HCT116 (cell line): Measurements from ENCODE around the gene ACTN2. TPM values are rescaled to one million over a fixed set of nuclear protein-coding genes. Genes with fewer than 3 reads are reported as not detected.

Experiments
- ATAC-seq: fragments of 200-7000 bp; cut with Tn5 transposase; 2 replicates; pipeline ENCODE4 v1.9.1; 2020; ENCODE audit warnings: mild to moderate bottlenecking, moderate library complexity
- BruUV-seq: library from RNA; stranded (reverse); fragments of 400-500 nt; replicated peaks from 2 replicates; lab custom pipeline; 2021; lab: Mats Ljungman, UMichigan
- CTCF ChIA-PET: fragments of 300-600 bp; sonication (Branson Sonifier 250); formaldehyde crosslinking; loops from one replicate; lab custom pipeline; 2021; ENCODE audit warnings: antibody characterized with exemption; lab: Charles Lee
- POLR2A ChIA-PET: fragments of 300-600, 350-600 bp; sonication (Branson Sonifier 250); formaldehyde crosslinking; loops from one replicate; lab custom pipeline; 2021; ENCODE audit warnings: antibody characterized with exemption; lab: Charles Lee
- RAD21 ChIA-PET, 2 experiments: fragments of 300-600 bp; sonication (Branson Sonifier 250); formaldehyde crosslinking; loops; one replicate each; lab custom pipeline; 2023; ENCODE audit warnings: low total read pairs in 2 of 2; ENCODE audit not compliant: uncharacterized antibody in 2 of 2, unreplicated experiment in 2 of 2, low non-redundant PET in 1 of 2; lab: Charles Lee
- DNase-seq: peaks from one replicate; pipeline ENCODE4 v3.0.0-alpha.2; 2010; ENCODE audit warnings: low read depth, low spot score
- H2AFZ ChIP-seq: fragments of 200-600 bp; shearing (Covaris generic), sonication (generic); 2 replicates; pipeline ENCODE4 v1.6.1; 2017; ENCODE audit warnings: low read depth, mixed run types, mixed read lengths, antibody characterized with exemption, low read length; ENCODE audit not compliant: poor library complexity, severe bottlenecking
- H3K27ac ChIP-seq: 2 replicates; pipeline ENCODE4 v1.5.1; 2012; ENCODE audit warnings: low read depth, low read length
- H3K27me3 ChIP-seq: fragments of 200-600 bp; sonication (generic); 2 replicates; pipeline ENCODE4 v1.6.1; 2016; ENCODE audit warnings: mixed run types, low read length, mixed read lengths; ENCODE audit not compliant: insufficient read depth
- H3K36me3 ChIP-seq, 2 experiments: fragments of 200-500 bp in 1 of 2; fragments of 200-600 bp in 1 of 2; sonication (Bioruptor generic) in 1 of 2; sonication (generic) in 1 of 2; 2 replicates each; pipeline versions ENCODE4 v1.5.1 to v1.6.1; 2014 to 2016; ENCODE audit warnings: low read length in 2 of 2, inconsistent platforms in 1 of 2, mixed read lengths in 1 of 2, mixed run types in 1 of 2; ENCODE audit not compliant: insufficient read depth in 2 of 2, control insufficient read depth in 1 of 2
- H3K4me1 ChIP-seq, 2 experiments: fragments of 200-600 bp in 1 of 2; sonication (generic) in 1 of 2; 2 replicates each; pipeline versions ENCODE4 v1.5.1 to v1.6.1; 2012 to 2017; ENCODE audit warnings: low read length in 2 of 2, inconsistent platforms in 1 of 2, mild to moderate bottlenecking in 1 of 2, mixed read lengths in 1 of 2, mixed run types in 1 of 2, moderate library complexity in 1 of 2; ENCODE audit not compliant: insufficient read depth in 2 of 2, control insufficient read depth in 1 of 2
- H3K4me2 ChIP-seq: fragments of 200-600 bp; sonication (generic); 2 replicates; pipeline ENCODE4 v1.6.1; 2017; ENCODE audit warnings: mixed run types, low read length, mixed read lengths
- H3K4me3 ChIP-seq, 2 experiments: fragments of 200-600 bp in 1 of 2; sonication (generic) in 1 of 2; replicated peaks in 1 of 2; 2 replicates each; pipeline ENCODE4 v1.5.1; 2011 to 2016; ENCODE audit warnings: low read length in 2 of 2, control low read depth in 1 of 2, low read depth in 1 of 2, mild to moderate bottlenecking in 1 of 2, mixed read lengths in 1 of 2, mixed run types in 1 of 2
- H3K79me2 ChIP-seq: fragments of 200-600 bp; sonication (generic); 2 replicates; pipeline ENCODE4 v1.6.1; 2017; ENCODE audit warnings: mild to moderate bottlenecking, mixed run types, low read length, moderate library complexity, mixed read lengths; ENCODE audit not compliant: insufficient read depth
- H3K9ac ChIP-seq: fragments of 200-600 bp; sonication (generic); 2 replicates; pipeline ENCODE4 v1.6.1; 2016; ENCODE audit warnings: low read length, mixed read lengths
- H3K9me2 ChIP-seq: fragments of 200-600 bp; sonication (generic), shearing (Covaris generic); 2 replicates; pipeline ENCODE4 v1.6.1; 2017; ENCODE audit warnings: mixed run types, mild to moderate bottlenecking, moderate library complexity; ENCODE audit not compliant: insufficient read depth
- H3K9me3 ChIP-seq, 2 experiments: fragments of 200-500 bp in 1 of 2; fragments of 200-600 bp in 1 of 2; sonication (Bioruptor generic) in 1 of 2; sonication (generic) in 1 of 2; 2 replicates each; pipeline ENCODE4 v1.6.1; 2014 to 2017; ENCODE audit warnings: low read length in 2 of 2, mixed read lengths in 2 of 2, inconsistent platforms in 1 of 2, low read depth in 1 of 2, mild to moderate bottlenecking in 1 of 2, mixed run types in 1 of 2, moderate library complexity in 1 of 2; ENCODE audit not compliant: control insufficient read depth in 1 of 2, insufficient read depth in 1 of 2
- H4K20me1 ChIP-seq: fragments of 200-600 bp; sonication (generic), shearing (Covaris generic); 2 replicates; pipeline ENCODE4 v1.6.1; 2017; ENCODE audit warnings: mixed run types, mild to moderate bottlenecking, moderate library complexity; ENCODE audit not compliant: insufficient read depth
- CBX3 ChIP-seq: IDR thresholded peaks from 2 replicates; pipeline ENCODE4 v1.6.1; 2012; ENCODE audit warnings: low read depth
- CEBPB ChIP-seq: IDR thresholded peaks from 2 replicates; pipeline ENCODE4 v1.6.1; 2012; ENCODE audit warnings: low read depth
- ELF1 ChIP-seq: IDR thresholded peaks from 2 replicates; pipeline ENCODE4 v1.6.1; 2012; ENCODE audit warnings: low read depth, borderline replicate concordance
- EZH2 ChIP-seq: fragments of 200-600 bp; sonication (generic); IDR thresholded peaks from 2 replicates; pipeline ENCODE4 v1.6.1; 2017; ENCODE audit warnings: antibody characterized with exemption, mixed run types
- EZH2phosphoT487 ChIP-seq: fragments of 200-600 bp; IDR thresholded peaks from 2 replicates; pipeline ENCODE4 v1.6.1; 2018; ENCODE audit warnings: antibody characterized with exemption, borderline replicate concordance
- FOSL1 ChIP-seq: IDR thresholded peaks from 2 replicates; pipeline ENCODE4 v1.6.1; 2012; ENCODE audit warnings: low read depth
- POLR2AphosphoS5 ChIP-seq: IDR thresholded peaks from 2 replicates; pipeline ENCODE4 v1.6.1; 2011; ENCODE audit warnings: mild to moderate bottlenecking, low read depth, low read length, moderate library complexity
- RAD21 ChIP-seq: IDR thresholded peaks from 2 replicates; pipeline ENCODE4 v1.6.1; 2012; ENCODE audit warnings: low read depth, mild to moderate bottlenecking
- YY1 ChIP-seq: IDR thresholded peaks from 2 replicates; pipeline ENCODE4 v1.6.1; 2011; ENCODE audit warnings: low read length, low read depth, moderate library complexity, mild to moderate bottlenecking; ENCODE audit not compliant: insufficient replicate concordance; ENCODE audit errors: extremely low read depth
- ZFX ChIP-seq: fragments of 450-650 bp; IDR thresholded peaks from 2 replicates; pipeline ENCODE4 v1.6.1; 2017
- ZNF274 ChIP-seq: fragments of 200-500 bp; sonication (Bioruptor generic); IDR thresholded peaks from 2 replicates; pipeline ENCODE4 v1.6.1; 2014; ENCODE audit warnings: mild to moderate bottlenecking, low read depth, low read length, inconsistent platforms
- intact Hi-C: fragments of 100-400 bp; cut with micrococcal nuclease; formaldehyde crosslinking; loops from 2 replicates; pipeline ENCODE4 v1.10.0; 2022
- total RNA-seq: library from RNA; stranded (reverse); gene quantifications from one replicate; pipeline ENCODE4 v1.2.1, GENCODE V29; 2021; ENCODE audit not compliant: unreplicated experiment
- TF ChIP-seq, protein P1 (sequence below): IDR thresholded peaks from 2 replicates; pipeline ENCODE4 v1.6.1; 2012
- TF ChIP-seq, protein P2 (sequence below): IDR thresholded peaks from 2 replicates; pipeline ENCODE4 v1.6.1; 2011; ENCODE audit warnings: mild to moderate bottlenecking, low read length, moderate library complexity; ENCODE audit not compliant: insufficient replicate concordance; ENCODE audit errors: extremely low read depth
- TF ChIP-seq, protein P3 (sequence below), 3 experiments: fragments of 200-600 bp in 1 of 3; sonication (generic) in 1 of 3; IDR thresholded peaks in 2 of 3; conservative IDR thresholded peaks in 1 of 3; 2 replicates each; pipeline ENCODE4 v1.5.1; 2012 to 2017; ENCODE audit warnings: low read depth in 2 of 3, low read length in 2 of 3, antibody characterized with exemption in 1 of 3, borderline replicate concordance in 1 of 3, control low read depth in 1 of 3, mild to moderate bottlenecking in 1 of 3, mixed read lengths in 1 of 3, mixed run types in 1 of 3, moderate library complexity in 1 of 3; ENCODE audit not compliant: insufficient read depth in 1 of 3

The ACTN2 gene
- total RNA-seq, 1 experiment from 2014 or later: 0.20 TPM

DNA sequence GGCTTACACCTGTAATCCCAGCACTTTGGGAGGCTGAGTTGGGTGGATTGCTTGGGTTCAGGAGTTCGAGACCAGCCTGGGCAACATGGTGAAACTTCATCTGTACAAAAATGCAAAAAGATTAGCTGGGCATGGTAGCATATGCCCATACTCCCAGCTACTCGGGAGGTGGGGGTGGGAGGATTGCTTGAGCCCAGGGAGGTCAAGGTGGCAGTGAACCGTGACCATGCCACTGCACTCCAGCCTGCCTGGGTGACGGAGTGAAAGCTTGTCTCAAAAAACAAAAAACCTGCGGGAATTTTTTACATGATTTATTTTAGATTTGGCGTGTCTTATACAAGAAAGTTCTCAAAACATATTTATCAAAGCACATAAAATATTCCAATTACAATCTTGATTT lies 81.0 kb downstream of the ACTN2 start:
- POLR2A ChIA-PET: no interaction called here
- no peaks in the 10 kb centered on the region for H3K27me3 ChIP-seq
- no peak overlapping the region for H2AFZ ChIP-seq
- DNase-seq (no peak), ATAC-seq (no peak)
- CTCF ChIA-PET: interaction anchor here (2.2 kb wide), 1 partner anchor 8 kb away, joined by 10 read pairs; no protein-coding TSS in a partner anchor
- no peaks in the 10 kb centered on the region for H3K36me3 ChIP-seq
- intact Hi-C loops: no loop called here
- TF ChIP-seq ZFX: no peak
- TF ChIP-seq FOSL1: no peak
- TF ChIP-seq RAD21: no peak
- TF ChIP-seq ELF1: no peak
- TF ChIP-seq EZH2: no peak
- no peak for TF ChIP-seq CEBPB
- TF ChIP-seq ZNF274: no peak
- no peak for TF ChIP-seq EZH2phosphoT487
- TF ChIP-seq YY1: no peak
- no peak for TF ChIP-seq POLR2AphosphoS5
- TF ChIP-seq, protein P1, sequence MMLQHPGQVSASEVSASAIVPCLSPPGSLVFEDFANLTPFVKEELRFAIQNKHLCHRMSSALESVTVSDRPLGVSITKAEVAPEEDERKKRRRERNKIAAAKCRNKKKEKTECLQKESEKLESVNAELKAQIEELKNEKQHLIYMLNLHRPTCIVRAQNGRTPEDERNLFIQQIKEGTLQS: no peak
- TF ChIP-seq, protein P2, sequence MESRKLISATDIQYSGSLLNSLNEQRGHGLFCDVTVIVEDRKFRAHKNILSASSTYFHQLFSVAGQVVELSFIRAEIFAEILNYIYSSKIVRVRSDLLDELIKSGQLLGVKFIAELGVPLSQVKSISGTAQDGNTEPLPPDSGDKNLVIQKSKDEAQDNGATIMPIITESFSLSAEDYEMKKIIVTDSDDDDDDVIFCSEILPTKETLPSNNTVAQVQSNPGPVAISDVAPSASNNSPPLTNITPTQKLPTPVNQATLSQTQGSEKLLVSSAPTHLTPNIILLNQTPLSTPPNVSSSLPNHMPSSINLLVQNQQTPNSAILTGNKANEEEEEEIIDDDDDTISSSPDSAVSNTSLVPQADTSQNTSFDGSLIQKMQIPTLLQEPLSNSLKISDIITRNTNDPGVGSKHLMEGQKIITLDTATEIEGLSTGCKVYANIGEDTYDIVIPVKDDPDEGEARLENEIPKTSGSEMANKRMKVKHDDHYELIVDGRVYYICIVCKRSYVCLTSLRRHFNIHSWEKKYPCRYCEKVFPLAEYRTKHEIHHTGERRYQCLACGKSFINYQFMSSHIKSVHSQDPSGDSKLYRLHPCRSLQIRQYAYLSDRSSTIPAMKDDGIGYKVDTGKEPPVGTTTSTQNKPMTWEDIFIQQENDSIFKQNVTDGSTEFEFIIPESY: no peak
- TF ChIP-seq CBX3: no peak
- TF ChIP-seq, protein P3, sequence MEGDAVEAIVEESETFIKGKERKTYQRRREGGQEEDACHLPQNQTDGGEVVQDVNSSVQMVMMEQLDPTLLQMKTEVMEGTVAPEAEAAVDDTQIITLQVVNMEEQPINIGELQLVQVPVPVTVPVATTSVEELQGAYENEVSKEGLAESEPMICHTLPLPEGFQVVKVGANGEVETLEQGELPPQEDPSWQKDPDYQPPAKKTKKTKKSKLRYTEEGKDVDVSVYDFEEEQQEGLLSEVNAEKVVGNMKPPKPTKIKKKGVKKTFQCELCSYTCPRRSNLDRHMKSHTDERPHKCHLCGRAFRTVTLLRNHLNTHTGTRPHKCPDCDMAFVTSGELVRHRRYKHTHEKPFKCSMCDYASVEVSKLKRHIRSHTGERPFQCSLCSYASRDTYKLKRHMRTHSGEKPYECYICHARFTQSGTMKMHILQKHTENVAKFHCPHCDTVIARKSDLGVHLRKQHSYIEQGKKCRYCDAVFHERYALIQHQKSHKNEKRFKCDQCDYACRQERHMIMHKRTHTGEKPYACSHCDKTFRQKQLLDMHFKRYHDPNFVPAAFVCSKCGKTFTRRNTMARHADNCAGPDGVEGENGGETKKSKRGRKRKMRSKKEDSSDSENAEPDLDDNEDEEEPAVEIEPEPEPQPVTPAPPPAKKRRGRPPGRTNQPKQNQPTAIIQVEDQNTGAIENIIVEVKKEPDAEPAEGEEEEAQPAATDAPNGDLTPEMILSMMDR (IDR thresholded peaks at IDR 0.05 in 2 of 3, conservative IDR thresholded peaks at IDR 0.05 in 1 of 3; ENCODE audit: borderline replicate concordance in 1 of 3, insufficient read depth in 1 of 3, low read depth in 2 of 3, low read length in 2 of 3): no peak
- no peaks in the 10 kb centered on the region for H3K79me2 ChIP-seq
- H3K9me2 ChIP-seq: no peaks in the 10 kb centered on the region
- BruUV-seq: no TSS peak
- RAD21 ChIA-PET: no interaction called here
- no peak overlapping the region for H3K4me3 ChIP-seq
- H3K9ac ChIP-seq: no peak overlapping the region
- H3K27ac ChIP-seq: no peak overlapping the region
- H3K9me3 ChIP-seq: no peaks in the 10 kb centered on the region
- H3K4me1 ChIP-seq: no peaks in the 10 kb centered on the region
- no peak overlapping the region for H3K4me2 ChIP-seq
- H4K20me1 ChIP-seq: no peaks in the 10 kb centered on the region
